GM19395 (cell line): ENCODE measurements around the gene PGBD5.

Experiments
- ATAC-seq: cut with Tn5 transposase; IDR thresholded peaks from one replicate; pipeline ENCODE4 v1.9.1; 2021; ENCODE audit warnings: mild to moderate bottlenecking, moderate library complexity; ENCODE audit not compliant: unreplicated experiment

The PGBD5 gene

GRCh38 chr1:230377851-230378250 is 48.3 kb downstream of the PGBD5 start:
- no peak for ATAC-seq

GRCh38 chr1:230377324-230377723 is 48.8 kb downstream of the PGBD5 start:
- no peak for ATAC-seq

GRCh38 chr1:230376296-230376695 is 49.8 kb downstream of the PGBD5 start:
- no peak for ATAC-seq

- no peak for ATAC-seq
Measured at GRCh38 chr1:230375780-230376179, 50.4 kb downstream of the PGBD5 start.

- no peak for ATAC-seq
Measured at GRCh38 chr1:230375147-230375546, 51.0 kb downstream of the PGBD5 start.

- no peak for ATAC-seq
Measured at GRCh38 chr1:230371923-230372703, 54.0 kb downstream of the PGBD5 start.

- no peak for ATAC-seq
Measured at GRCh38 chr1:230370109-230370508, 56.0 kb downstream of the PGBD5 start.

GRCh38 chr1:230368871-230369270 is 57.3 kb downstream of the PGBD5 start:
- no peak for ATAC-seq

GRCh38 chr1:230368363-230368762 is 57.8 kb downstream of the PGBD5 start:
- ATAC-seq, result no peak

GRCh38 chr1:230366504-230366915 is 59.6 kb downstream of the PGBD5 start:
- ATAC-seq, result no peak

- no peak for ATAC-seq
Measured at GRCh38 chr1:230365723-230366307, 60.3 kb downstream of the PGBD5 start.

GRCh38 chr1:230362949-230363348 is 63.2 kb downstream of the PGBD5 start:
- no peak for ATAC-seq

GRCh38 chr1:230361941-230362340 is 64.2 kb downstream of the PGBD5 start:
- ATAC-seq, result no peak

- ATAC-seq, result no peak
Measured at GRCh38 chr1:230359992-230360668, 66.0 kb downstream of the PGBD5 start.

- ATAC-seq, result no peak
Measured at GRCh38 chr1:230356869-230357794, 69.0 kb downstream of the PGBD5 start.

GRCh38 chr1:230356190-230356589 is 69.9 kb downstream of the PGBD5 start:
- ATAC-seq, result no peak

- no peak for ATAC-seq
Measured at GRCh38 chr1:230355594-230355993, 70.5 kb downstream of the PGBD5 start.

GRCh38 chr1:230355128-230355527 is 71.0 kb downstream of the PGBD5 start:
- no peak for ATAC-seq

GRCh38 chr1:230354005-230354404 is 72.1 kb downstream of the PGBD5 start:
- no peak for ATAC-seq

- ATAC-seq, result no peak
Measured at GRCh38 chr1:230352537-230352936, 73.6 kb downstream of the PGBD5 start.

GRCh38 chr1:230351983-230352382 is 74.1 kb downstream of the PGBD5 start:
- no peak for ATAC-seq
